ENCODE results near the gene LEF1.

Gene LEF1

DNA sequence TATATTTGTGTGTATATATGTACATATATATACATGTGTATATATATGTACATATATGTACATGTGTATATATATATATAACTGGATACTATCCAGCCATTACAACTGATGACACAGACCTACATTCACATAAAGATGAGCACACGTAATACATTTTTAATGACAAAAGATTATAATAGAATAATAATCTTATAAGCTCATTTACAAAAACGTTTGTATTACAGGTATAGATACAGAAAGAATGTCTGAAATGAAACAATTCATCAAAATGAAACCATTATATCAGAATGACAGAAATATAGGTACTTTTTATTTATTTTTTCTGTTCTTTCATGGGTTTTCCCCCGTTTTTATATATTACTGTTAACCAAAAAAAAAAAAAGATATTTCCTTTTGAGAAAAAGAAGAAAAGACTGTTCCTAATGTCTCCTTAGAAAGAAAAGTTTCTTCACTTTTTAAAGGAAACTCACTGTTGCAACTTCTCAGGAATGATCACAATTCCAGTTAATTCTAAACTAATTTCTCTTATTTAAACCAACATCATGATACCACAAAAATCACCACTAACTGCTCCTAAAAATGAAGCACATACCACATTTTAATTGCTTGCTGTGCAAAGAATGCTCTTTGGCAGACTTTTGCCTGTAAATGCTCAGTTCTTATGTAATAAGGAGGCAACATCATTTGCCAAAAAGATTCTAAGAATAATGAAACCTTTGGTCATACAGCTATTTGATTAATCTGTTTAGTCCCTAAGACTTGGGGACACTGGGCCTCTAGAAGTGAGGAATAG lies 18.9 kb downstream of the LEF1 start:
- no peak for DNase-seq (ENCODE audit: low read depth)

DNA sequence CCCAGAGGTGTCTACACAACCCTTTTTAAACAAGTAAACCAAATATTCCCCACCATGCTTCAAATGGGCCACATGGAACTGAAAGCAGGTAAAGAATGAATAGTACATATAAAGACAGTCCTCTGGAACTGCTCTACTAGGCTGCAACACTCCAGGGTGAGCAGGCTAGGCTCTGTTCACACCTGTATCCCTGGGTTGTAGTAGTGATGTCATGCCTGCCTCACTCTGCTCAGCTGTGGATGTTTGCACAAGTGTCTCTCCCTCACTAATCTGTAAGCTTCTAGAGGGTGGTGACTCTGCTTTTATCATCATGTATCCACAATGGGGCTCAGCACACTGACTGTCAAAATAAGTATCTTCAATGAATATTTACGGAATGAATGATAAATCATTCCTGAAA lies 20.4 kb downstream of the LEF1 start:
- DNase-seq (ENCODE audit: low read depth) = no peak

DNA sequence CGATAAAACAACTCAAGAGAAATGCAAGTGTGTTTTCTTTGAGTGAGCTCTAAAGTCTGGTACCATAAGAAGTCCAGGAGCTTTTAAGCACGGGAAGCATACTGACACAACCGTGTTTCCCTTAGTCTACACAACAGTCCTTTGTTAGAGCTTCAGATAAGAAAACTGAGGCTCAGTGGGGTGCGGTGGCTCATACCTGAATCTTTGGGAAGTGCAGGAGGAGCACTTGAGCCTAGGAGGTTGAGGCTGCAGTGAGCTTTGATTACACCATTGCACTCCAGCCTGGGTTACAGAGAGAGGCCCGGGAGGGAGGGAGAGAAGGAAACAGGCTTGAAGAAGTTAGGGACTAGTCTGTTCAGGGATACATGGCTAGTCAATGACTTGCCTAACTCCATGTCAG lies 21.9 kb downstream of the LEF1 start:
- no peak for DNase-seq (ENCODE audit: low read depth)

DNA sequence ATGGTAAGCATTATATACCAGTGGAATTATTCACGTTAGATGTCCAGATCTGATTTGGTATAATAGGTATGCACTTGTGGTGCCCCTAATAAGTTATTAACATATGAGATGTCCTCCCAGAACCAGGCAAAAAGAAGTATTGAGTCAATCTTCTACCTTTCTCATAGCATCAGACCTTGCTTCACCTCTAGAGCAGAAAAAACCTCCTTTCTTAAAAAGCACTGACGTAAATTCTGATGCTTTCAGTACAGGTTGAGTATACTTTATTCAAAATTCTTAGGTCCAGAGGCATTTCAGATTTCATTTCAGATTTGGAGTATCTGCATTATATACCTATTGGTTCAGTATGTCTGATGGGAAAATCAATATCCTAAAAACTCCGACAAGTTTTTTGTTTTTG lies 22.4 kb downstream of the LEF1 start:
- DNase-seq (ENCODE audit: low read depth) = no peak

- no peak for DNase-seq (ENCODE audit: low read depth)
These were observed 24.3 kb downstream of the LEF1 start for GRCh38 chr4:108144451-108144850.

DNA sequence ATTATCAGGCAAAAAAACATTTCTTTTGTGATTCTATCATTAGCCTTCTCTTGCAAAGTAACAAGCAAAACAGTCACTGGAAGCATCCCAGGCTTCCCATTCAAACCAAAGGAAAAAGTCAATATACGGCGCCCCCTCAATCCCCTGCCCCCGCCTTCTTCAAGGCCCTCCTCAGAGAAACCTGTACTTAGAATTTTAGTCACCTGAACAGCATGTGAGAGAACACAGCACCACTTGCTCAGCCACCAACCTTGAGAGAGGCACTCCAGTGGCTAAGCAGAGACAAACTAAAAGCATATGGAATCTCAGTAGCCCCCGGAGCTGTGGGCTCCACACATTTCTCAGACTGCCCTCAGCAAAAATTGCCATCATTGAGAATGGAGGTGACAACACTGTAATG lies 25.2 kb downstream of the LEF1 start:
- DNase-seq (ENCODE audit: low read depth) = no peak

DNA sequence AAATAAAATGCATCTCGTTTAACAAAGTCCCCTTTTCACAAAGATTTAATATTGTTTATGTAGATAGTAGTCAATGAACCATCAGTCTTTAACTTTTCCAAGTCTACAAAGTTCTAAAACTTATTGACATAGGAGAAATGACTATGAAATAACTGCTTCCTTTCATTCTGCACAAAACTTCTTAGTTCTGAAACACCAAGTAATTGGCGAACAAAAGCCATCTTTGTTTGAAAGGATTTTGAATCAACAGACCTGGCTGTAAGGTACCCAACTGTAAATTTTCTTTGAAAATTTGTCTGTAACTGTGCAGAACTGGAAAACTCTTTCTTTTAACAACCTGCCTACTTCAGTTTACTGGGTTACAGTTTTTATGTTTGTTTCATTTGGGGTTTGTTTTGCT lies 25.9 kb downstream of the LEF1 start:
- DNase-seq (ENCODE audit: low read depth) = no peak

GRCh38 chr4:108141213-108141950 lies 27.4 kb downstream of the LEF1 start:
- DNase-seq (ENCODE audit: low read depth) = no peak

DNA sequence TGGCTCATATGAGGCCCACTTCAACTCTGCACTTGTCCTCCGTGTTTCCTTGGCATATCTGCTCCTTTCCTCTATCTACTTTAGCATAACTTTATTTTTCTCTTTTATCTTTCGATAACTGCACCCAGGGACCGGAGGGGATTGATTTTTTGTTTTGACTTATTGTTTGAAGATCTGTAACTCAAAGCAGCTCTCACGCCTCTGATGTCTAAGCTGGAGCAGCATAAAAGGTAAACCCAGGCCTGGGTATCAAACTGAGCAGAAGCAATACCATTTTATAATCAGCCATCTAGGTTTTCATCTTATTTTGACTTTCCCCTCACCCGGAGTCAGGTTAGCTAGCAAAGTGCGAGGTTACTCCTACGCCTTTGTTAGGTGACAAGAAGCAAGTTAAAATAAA lies 28.4 kb downstream of the LEF1 start:
- no peak for DNase-seq (ENCODE audit: low read depth)

DNA sequence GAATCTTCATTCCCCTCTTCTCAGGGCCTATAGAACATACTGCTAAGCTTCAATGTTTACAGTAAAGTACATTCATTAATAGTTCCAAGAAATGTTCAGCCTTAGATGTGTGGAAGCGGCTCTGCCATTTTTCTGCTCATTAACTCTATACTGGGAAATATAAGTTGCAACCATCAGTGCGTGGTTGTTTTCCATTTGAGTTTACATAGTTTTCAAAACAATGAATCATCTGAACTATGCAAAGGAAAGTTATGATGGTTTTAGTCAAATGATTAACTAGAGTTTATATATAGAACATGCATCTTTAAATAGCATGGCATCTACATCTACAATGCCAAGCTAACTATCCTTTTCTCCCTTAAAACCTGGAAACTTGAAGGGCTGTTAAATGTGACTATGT lies 29.6 kb downstream of the LEF1 start:
- no peak for DNase-seq (ENCODE audit: low read depth)

GRCh38 chr4:108135549-108136209 lies 33.1 kb downstream of the LEF1 start:
- no peak for DNase-seq (ENCODE audit: low read depth)

DNA sequence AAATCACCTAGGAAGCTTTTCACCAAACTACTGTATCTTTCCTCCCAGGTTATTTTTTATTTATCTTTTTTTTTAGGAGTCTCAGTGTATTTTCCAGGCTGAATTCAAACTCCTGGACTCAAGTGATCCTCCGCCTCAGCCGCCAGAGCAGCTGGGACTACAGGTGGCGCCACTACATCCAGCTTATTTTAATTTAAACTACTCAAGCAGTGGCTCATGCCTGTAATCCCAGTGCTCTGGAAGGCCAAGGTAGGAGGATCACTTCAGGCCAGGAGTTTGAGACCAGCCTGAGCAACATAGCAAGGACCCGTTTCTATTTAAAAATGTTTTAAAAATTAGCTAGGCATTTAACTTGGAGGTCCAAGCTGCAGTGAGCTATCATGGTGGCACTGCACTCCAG lies 37.8 kb downstream of the LEF1 start:
- no peak for DNase-seq (ENCODE audit: low read depth)

DNA sequence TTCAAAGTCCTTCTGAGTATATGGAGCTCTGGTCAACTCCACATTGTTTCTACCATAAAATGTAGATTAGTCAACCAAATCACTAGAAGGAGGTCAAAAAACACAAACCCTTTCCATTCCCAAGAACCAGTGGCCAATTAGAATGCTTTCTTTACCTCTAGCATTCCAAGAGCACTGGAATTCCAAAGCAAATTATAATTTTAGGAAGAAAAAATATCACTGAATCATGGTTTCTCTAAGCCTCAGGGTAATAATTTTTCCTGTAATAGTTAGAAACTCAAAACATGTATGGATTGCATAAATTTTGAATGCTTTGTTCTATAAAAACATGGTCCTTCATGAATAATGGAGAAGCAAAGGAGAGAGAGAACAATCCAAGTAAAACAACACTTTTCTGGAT lies 39.5 kb downstream of the LEF1 start:
- no peak for DNase-seq (ENCODE audit: low read depth)

GRCh38 chr4:108126806-108127205 lies 41.9 kb downstream of the LEF1 start:
- DNase-seq (ENCODE audit: low read depth) = no peak

GRCh38 chr4:108120789-108121188 lies 47.9 kb downstream of the LEF1 start:
- DNase-seq (ENCODE audit: low read depth) = no peak

DNA sequence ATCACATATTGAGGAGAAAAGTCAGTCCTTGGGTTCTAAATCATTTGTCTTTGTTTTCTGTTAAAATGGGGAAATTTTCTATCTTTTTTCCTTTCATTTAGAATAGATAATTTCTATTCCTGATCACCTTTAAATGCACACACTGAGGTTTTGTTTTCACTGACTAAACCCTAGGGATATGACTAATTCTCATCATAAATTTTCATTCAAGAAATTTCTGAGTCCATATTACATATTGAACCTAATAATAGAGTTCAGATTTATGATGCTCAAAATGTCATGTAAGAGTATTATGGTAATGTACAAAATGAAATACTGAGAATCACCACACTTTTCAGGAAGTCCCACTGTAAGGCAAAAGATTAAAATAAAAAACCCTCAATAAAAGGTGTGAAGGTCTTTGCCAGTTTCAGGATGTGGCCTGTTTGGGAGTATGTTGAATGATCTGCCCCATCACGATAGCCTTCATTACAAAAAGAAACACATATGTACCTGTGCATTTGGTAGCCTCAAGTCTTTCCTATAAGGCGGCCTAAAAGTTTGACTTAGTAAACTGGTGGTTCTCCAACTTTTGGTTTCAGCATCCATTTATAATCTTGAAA lies 49.4 kb downstream of the LEF1 start:
- DNase-seq (ENCODE audit: low read depth) = no peak

DNA sequence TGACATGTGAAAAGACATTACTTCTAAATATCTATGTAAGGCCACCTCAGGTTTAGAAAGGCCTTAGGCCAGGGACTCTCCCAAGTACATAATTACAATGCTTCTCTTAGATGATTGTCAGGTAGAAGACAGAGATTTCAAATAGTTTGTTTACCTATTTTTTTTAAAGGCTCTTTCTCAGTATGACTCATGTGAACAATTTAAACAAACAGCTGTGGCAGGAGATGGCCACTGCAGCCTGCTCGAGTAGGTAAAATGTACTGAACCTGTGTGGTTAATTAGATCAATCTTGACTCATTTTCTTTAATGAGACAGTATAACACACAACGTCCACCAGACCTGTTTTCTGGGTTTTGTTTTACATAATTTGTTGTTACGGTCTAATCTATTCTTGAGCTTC lies 50.2 kb downstream of the LEF1 start:
- DNase-seq (ENCODE audit: low read depth) = no peak

DNA sequence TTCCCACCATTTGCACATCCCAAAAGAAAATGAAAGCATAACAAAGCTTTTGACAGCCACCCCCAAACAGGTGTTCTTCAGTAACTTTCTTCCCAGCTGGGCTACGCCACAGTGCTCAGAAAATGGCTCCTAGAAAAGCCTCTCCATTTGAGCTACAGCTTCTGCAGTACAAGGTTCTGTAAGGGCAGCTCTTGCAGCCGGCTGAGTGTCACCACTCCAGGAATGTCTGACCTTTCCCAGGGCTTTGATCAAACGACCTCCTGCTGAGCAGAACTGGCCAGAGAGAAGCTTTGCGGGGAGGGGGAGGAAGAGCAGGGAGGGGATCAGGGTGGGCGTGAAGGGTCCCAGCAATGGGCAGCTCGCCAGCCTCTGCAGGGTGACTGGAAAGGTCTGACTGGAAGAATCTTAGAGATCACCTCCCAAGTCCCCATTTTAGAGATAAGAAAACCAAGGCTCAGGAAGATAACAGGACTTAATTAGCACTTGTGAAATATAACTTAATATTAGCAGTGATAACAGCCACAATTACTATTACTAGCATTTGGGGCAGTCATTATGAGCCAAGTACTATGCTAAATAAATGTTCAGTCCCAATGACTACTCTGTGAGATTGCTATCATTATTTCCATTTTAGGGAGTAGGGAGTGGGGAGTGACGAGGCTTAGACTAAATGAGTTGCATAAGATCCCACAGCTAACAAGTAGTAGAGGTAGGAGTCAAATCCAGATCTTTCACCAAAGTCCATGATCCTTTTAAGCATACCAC lies 51.1 kb downstream of the LEF1 start:
- no peak for DNase-seq (ENCODE audit: low read depth)

- no peak for DNase-seq (ENCODE audit: low read depth)
These were observed 52.1 kb downstream of the LEF1 start for GRCh38 chr4:108116423-108117168.

DNA sequence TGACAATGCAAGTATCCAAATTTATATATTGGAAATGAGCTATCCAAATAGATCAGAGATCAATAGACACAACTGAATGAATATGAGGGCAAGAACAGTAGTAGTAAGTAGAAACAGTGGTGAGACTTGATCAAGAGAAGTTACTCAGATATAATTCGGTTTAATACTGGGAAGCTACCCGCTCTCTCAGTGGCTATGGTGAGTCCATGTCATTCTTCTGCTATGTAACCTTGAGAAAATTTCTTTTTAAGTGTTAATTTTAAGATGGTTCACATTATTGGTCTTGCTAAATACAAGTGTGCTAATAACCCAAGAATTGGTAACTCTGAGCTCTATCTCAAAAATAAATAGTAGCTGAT lies 53.6 kb downstream of the LEF1 start:
- no peak for DNase-seq (ENCODE audit: low read depth)

DNA sequence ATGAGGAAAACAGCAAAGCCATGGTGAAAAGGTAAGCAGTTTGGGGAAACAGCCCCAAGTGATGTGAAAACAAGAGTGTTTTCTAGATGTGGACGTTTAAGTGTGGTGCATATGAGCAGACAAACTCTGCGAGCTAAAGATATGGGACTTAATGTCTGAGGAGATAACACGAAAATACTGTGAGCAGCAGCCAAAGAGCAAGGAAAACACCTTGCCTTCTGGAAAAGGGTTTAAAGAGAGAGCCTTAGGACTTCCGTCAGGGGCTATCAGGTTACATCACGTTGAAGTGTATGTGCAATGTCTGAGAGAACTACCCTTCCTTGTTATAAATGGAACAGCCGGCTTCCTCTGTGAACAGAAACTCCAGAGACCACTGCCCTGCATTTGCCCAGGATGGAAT lies 54.2 kb downstream of the LEF1 start:
- DNase-seq (ENCODE audit: low read depth) = no peak

Data from non-pigmented ciliary epithelial cell (primary cell).